GM12872 (cell line): ENCODE measurements around the gene NCDN.

Experiments used
- TF ChIP-seq, protein P1 (sequence below): IDR thresholded peaks from 3 replicates; pipeline ENCODE4 v1.5.1; 2011; ENCODE audit warnings: low read depth, mild to moderate bottlenecking, low read length, moderate library complexity; ENCODE audit not compliant: insufficient read depth

NCDN gene

DNA sequence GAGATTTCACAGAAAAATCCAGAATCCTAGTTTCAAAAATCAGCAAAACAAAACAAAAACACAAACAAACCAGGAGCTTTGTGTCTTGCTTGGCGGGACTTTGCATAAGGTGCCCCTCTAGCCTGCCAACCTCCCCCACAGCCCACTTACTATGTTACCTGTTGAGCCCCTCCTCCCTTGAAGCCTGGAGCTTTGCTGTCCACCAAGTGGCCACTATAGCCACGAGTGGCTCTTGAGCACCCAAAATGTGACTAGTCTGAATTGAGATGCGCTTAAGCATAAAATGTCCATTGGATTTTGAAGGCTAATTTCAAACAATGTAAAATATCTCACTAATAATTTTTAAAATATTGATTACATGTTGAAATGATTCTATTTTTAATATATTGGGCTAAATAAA, 27.7 kb downstream of the NCDN start:
- TF ChIP-seq, protein P1, sequence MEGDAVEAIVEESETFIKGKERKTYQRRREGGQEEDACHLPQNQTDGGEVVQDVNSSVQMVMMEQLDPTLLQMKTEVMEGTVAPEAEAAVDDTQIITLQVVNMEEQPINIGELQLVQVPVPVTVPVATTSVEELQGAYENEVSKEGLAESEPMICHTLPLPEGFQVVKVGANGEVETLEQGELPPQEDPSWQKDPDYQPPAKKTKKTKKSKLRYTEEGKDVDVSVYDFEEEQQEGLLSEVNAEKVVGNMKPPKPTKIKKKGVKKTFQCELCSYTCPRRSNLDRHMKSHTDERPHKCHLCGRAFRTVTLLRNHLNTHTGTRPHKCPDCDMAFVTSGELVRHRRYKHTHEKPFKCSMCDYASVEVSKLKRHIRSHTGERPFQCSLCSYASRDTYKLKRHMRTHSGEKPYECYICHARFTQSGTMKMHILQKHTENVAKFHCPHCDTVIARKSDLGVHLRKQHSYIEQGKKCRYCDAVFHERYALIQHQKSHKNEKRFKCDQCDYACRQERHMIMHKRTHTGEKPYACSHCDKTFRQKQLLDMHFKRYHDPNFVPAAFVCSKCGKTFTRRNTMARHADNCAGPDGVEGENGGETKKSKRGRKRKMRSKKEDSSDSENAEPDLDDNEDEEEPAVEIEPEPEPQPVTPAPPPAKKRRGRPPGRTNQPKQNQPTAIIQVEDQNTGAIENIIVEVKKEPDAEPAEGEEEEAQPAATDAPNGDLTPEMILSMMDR, result no peak

DNA sequence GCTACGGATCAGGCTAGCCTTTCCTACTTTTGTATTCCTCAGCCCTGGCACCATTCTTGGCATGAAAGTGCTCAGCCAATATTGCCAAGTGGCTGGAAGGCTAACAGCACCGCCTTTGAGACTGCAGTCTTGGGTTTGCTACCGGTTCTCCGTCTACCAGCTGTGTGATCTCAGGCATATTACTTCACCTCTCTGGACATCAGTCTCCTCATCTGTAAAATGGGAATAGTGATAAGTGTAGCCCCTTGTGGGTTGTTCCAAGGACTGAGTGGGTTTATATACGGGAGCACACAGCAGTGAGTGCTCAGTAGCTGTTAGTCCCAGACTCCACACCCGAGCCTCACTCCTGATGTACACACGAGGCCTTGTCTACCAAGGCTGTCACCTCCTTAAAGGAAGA, 29.2 kb downstream of the NCDN start:
- TF ChIP-seq, protein P1, result no peak

DNA sequence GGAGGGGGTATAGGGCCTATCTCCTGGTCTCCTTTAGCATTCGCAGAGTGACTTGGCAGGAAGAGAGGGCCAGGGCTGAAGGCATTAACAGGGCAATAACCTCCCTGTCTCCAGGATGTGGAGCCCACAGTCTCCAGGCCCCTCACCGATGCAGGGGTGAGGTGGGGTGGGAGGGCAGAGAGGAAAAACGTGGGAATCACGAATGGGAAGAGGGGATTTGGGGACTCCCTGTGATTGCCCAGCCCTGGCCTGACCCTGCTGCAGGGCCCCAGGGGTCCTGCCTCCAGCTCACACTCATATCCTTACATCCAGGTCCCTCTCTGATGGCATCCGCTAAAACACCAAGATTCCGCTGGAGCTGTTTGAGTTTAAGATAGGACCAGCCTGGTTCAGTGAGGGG, 30.1 kb downstream of the NCDN start:
- TF ChIP-seq, protein P1, result no peak

DNA sequence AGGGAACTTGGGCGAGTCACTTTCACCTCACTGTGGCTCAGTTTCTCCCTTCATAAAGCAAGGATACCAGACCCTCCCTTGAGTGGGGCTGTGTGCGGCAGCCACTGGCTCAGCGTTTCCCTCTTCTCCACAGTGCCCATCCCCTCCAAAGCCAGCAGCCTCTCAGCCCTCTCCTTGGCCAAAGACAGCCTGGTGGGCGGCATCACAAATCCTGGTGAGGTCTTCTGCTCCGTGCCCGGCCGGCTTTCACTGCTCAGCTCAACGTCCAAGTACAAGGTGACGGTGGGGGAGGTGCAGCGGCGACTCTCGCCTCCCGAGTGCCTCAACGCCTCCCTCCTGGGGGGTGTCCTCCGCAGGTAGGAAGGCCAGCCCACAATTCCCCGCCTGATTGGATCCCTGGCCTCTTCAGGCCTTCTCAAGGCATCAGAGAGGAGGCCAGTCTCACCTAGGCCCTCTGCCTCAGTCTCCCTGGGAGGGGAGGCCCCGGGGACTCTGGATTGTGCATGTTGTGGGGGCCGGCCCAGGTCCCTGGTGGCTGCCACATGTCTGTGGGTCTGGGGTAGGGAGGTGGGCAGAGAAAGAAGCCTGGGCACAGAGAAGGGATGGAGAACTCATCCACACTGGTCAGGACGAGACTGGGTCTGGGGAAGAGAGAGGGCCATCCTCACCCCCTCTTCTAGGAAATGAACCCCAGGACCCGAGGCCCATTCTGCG, 30.8 kb downstream of the NCDN start:
- TF ChIP-seq, protein P1, result no peak

DNA sequence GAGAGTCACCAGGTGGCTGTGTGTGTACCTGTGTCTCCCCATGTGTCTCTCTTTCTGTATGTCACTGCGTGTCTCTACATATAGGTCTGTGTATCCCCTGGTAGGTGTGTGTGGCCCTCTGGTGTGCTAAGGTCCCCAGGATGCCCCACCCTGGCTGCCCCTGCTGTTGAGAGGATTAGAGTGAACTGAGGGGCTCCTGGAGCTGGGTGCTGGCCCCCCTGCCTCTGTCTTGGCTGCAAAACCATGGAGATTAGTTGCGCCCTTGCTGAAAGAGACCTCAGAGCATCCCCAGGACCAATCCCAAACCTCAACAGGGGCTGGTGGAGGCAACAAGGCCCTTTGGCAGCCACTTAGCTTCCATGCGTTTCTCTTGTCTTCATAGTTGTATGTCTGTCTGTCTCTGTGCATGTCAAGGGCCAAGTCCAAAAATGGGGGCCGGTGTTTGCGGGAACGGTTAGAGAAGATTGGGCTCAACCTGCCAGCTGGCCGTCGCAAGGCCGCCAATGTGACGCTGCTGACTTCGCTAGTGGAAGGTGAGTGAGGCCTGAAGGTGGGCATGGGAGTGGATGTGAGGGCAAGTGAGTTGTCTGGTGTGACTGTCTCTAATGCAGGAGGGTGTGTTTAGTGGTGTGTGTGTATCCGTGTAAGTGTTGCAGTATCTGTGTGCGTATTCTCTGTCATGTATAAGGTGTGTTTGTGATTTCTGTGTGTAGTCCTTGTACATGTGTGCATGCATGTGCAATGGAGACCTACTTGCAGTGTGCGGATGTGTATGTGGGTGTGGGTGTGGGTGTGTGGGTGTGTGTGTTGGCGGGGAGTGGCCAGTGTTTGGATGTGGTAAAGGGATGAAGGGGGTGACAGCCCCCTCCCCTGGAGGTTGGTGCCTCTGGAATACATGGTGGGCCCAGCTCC, 32.2 kb downstream of the NCDN start:
- TF ChIP-seq, protein P1, result no peak

DNA sequence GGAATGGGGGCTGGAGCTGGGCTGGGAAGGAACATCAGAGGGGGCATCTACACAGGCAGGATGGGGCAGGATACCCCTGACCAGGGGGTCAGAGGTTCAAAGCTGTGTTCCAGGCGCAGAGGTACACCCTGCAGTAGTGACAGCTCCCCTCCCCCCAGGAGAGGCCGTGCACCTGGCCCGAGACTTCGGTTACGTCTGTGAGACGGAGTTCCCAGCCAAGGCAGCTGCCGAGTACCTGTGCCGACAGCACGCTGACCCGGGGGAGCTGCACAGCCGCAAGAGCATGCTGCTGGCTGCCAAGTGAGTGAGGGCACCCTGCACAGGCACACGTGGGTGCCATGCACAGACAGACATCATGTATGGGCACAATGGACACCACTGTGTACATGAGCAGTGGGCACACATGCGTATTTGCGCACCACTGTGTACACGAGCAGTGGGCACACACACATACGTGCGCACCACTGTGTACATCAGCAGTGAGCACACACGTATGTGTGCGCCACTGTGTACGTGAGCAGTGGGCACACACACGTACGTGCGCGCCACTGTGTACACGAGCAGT, 33.0 kb downstream of the NCDN start:
- TF ChIP-seq, protein P1, result no peak

DNA sequence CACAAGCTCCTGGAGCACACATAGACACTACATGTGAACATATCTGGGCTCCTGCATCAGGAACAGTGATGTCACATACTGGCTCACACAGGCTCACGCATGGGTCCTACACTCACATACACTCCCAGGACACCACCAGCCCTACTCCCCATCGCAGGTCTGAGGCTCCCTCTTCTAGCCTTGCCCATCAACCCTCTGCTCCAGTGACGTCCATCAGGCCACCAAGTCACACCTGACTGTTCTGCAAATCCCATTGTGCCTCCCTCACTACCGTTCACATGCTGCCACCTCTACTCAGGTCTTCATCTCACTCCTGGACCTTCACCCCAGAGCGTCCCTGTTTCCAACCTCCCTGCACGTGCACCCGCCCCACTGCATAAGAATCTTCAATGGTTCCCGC, 33.6 kb downstream of the NCDN start:
- TF ChIP-seq, protein P1, result no peak
